Fibroblast of villous mesenchyme (primary cell): ENCODE measurements around the gene HSFX3. TPM values are rescaled to one million over a fixed set of nuclear protein-coding genes. Genes with fewer than 3 reads are reported as not detected.
"Not testable (repeated sequence)": the region's sequence is repeated elsewhere in the genome, so short reads cannot be mapped to it uniquely, and the experiment has no call there.

Experiments used
- DNase-seq: peaks from one replicate; pipeline ENCODE4 v3.0.0-alpha.2; 2010; ENCODE audit warnings: low read depth
- H3K4me3 ChIP-seq: 2 replicates; pipeline ENCODE4 v1.5.1; 2011; ENCODE audit warnings: low read depth, mild to moderate bottlenecking, low read length
- CTCF ChIP-seq: IDR thresholded peaks from 2 replicates; pipeline ENCODE4 v1.5.1; 2012; ENCODE audit warnings: low read depth, mild to moderate bottlenecking, low read length; ENCODE audit not compliant: insufficient read depth
- total RNA-seq: library from RNA; depleted of rRNA; stranded (reverse); fragments of >200 nt; gene quantifications from 2 replicates; pipeline ENCODE4 v1.2.3, GENCODE V29; 2012

Gene HSFX3
- total RNA-seq, 1 donor = not detected

- H3K4me3 ChIP-seq = peak overlapping the region; percentile 80
Measured at GRCh38 chrX:149541521-149542047, 8.1 kb downstream of the HSFX3 start.

GRCh38 chrX:149540621-149541520 lies 8.9 kb downstream of the HSFX3 start, which contains the start of gene EOLA1:
TSS of gene EOLA1 (plus strand) at chrX:149541012. CDS start at chrX:149545631, 4,619 bp downstream.
- DNase-seq = peak; percentile 97
- TF ChIP-seq CTCF = no peak
- H3K4me3 ChIP-seq = peak within 1 kb of the TSS; percentile 80

More at GRCh38 chrX:149541521-149542047, 8.1 kb downstream of the HSFX3 start:
- no peak for DNase-seq
- no peak for TF ChIP-seq CTCF

GRCh38 chrX:149540131-149540620 lies 9.5 kb downstream of the HSFX3 start:
- peak overlapping the region; percentile 80 for H3K4me3 ChIP-seq
- DNase-seq = peak; percentile 94
- no peak for TF ChIP-seq CTCF

- no peak for TF ChIP-seq CTCF
- DNase-seq = peak; percentile 94
- H3K4me3 ChIP-seq = peak overlapping the region; percentile 64
Measured at GRCh38 chrX:149539283-149540130, 10.2 kb downstream of the HSFX3 start.

- DNase-seq, H3K4me3 ChIP-seq: not testable (repeated sequence)
Measured at GRCh38 chrX:149537474-149537873, 12.2 kb downstream of the HSFX3 start.

- not testable (repeated sequence) for H3K4me3 ChIP-seq, DNase-seq
Measured at GRCh38 chrX:149534926-149535602, 14.7 kb downstream of the HSFX3 start.

- not testable (repeated sequence) for DNase-seq, H3K4me3 ChIP-seq
Measured at GRCh38 chrX:149533999-149534398, 15.7 kb downstream of the HSFX3 start.

- H3K4me3 ChIP-seq, DNase-seq: not testable (repeated sequence)
Measured at GRCh38 chrX:149532868-149533267, 16.9 kb downstream of the HSFX3 start.
